GM18508 (cell line): Measurements from ENCODE around the gene GALM.
"Not testable (repeated sequence)": the region's sequence is repeated elsewhere in the genome, so short reads cannot be mapped to it uniquely, and the experiment has no call there.

Experiments used
- ATAC-seq: cut with Tn5 transposase; IDR thresholded peaks from one replicate; pipeline ENCODE4 v1.9.1; 2021; ENCODE audit warnings: moderate number of reproducible peaks; ENCODE audit not compliant: insufficient read depth, unreplicated experiment

The GALM gene

GRCh38 chr2:38751596-38752410, 85.9 kb downstream of the GALM start:
- ATAC-seq = no peak

- ATAC-seq = no peak
These were observed 88.1 kb downstream of the GALM start for GRCh38 chr2:38754049-38754448.

- no peak for ATAC-seq
These were observed 88.6 kb downstream of the GALM start for GRCh38 chr2:38754506-38754905.

- ATAC-seq = not testable (repeated sequence)
These were observed 90.0 kb downstream of the GALM start for GRCh38 chr2:38755891-38756290.

GRCh38 chr2:38763228-38763627, 97.3 kb downstream of the GALM start:
- ATAC-seq = no peak

- no peak for ATAC-seq
These were observed 97.8 kb downstream of the GALM start for GRCh38 chr2:38763728-38764127.

- no peak for ATAC-seq
These were observed 99.2 kb downstream of the GALM start for GRCh38 chr2:38765149-38765548.

GRCh38 chr2:38765551-38765950, 99.6 kb downstream of the GALM start:
- ATAC-seq = no peak

GRCh38 chr2:38771632-38772031, 105.7 kb downstream of the GALM start:
- no peak for ATAC-seq

- no peak for ATAC-seq
These were observed 109.4 kb downstream of the GALM start for GRCh38 chr2:38775097-38775920.

- no peak for ATAC-seq
These were observed 110.0 kb downstream of the GALM start for GRCh38 chr2:38775921-38776225.

- ATAC-seq = no peak
These were observed 110.6 kb downstream of the GALM start for GRCh38 chr2:38776531-38776930.

GRCh38 chr2:38778687-38779082, 112.8 kb downstream of the GALM start:
- ATAC-seq = no peak

- ATAC-seq = no peak
These were observed 117.7 kb downstream of the GALM start for GRCh38 chr2:38783586-38783985.
